ENCODE data around the gene STK32B. TPM values are rescaled to one million over a fixed set of nuclear protein-coding genes. Genes with fewer than 3 reads are reported as not detected.
"Not testable (repeated sequence)": the region's sequence is repeated elsewhere in the genome, so short reads cannot be mapped to it uniquely, and the experiment has no call there.

STK32B gene
- total RNA-seq, 1 donor from 2014 or later = 6.5 TPM

DNA sequence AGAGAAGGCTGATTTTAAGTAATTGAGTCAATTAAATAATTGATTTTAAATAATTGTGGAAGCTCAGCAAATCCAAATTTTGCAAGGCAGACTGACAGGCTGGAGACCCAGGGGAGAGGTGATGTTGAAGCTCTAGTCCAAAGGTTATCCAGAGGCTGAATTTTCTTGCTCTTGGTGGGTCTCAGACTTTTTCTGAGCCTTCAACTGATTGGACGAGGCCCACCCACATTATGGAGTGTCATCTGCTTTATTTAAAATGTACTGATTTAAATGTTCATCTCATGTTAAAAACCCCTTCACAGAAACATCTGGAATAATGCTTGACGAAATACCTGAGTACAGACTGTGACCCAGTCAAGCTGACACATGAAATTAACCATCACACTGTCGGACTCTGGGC, 20.4 kb upstream of the STK32B start:
- no peak for DNase-seq

DNA sequence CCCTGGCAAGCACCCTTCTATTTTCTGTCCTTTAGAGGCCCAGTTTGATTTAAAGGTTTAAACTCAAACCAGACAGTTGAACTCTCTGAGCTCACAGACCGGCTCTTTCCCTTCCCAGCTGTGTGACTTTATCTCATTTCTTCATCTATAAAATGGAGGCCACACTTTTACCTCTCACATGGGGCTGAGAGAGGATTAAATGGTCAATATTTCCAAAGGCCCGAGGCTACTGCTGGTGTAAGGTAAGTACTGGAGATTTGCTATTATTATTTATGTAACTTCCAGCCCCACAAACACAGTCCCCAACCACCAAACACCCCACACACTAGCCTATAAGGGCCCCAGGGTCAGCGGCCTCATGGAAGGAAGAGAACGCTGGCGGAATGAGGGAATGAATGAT, 18.5 kb upstream of the STK32B start:
- DNase-seq = no peak

DNA sequence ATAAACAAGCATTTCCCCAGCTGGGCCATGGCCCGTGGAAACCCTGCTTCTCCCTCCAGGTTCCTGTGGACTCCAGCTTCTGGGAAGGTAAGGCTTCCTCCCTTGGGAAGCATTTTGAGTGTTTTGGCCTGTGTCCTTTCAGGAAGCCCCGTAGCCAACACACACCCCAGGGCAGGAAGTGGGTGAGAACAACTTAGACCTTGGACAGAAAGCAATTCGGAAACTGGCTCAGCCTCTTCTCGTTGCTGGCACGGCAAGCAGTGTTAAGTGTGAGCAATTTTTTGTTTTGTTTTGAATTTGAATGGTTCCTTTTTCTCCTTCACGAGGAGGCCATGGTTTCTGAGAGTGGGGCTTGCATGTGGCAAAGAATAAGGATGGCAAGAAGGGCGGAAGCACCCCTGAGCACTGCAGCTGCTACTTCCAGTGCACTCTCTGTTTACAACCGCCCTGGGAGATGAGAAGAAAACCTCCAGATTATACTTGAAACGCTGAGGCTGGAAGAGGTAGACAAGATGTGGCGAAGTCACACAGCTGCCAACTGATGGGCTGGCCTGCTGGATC, 17.9 kb upstream of the STK32B start:
- no peak for DNase-seq

DNA sequence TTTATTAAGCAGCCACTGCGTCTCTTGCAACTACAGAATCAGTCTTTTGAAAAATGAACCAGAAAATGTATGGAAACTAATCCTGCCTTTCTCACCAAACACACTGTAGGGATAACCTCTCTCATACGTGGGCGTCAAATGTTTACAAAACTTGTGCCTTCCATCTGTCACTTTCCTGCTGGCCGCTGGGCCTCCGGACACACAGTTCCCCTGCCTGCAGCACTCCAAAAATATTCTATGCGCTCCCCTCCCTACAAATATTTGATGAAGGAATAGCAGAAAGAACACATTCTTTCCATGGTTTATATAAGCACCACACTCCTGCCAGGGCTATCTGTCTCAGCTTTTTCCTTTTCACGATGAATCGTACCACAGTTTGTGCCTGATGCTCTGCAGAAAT, 17.1 kb upstream of the STK32B start:
- DNase-seq = no peak

DNA sequence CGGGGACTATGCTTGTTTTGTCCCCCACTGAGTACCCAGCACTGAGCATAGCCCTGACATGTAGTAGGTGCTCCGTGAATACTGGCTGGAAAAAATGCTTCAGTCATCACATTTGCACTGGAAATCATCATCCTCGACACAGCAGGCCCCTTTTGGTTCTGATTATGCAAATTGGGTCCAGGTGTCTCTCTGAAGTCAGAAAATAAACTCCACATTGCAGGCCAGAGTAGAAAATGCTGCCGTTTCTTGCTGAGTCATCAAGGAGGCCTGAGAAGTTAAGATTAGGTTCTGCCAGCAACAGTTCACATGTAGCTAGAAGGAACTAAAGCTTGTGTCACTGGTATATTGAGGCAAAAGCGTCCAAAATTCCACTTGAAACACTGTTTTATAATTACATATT, 15.0 kb upstream of the STK32B start:
- DNase-seq = peak; percentile 54

DNA sequence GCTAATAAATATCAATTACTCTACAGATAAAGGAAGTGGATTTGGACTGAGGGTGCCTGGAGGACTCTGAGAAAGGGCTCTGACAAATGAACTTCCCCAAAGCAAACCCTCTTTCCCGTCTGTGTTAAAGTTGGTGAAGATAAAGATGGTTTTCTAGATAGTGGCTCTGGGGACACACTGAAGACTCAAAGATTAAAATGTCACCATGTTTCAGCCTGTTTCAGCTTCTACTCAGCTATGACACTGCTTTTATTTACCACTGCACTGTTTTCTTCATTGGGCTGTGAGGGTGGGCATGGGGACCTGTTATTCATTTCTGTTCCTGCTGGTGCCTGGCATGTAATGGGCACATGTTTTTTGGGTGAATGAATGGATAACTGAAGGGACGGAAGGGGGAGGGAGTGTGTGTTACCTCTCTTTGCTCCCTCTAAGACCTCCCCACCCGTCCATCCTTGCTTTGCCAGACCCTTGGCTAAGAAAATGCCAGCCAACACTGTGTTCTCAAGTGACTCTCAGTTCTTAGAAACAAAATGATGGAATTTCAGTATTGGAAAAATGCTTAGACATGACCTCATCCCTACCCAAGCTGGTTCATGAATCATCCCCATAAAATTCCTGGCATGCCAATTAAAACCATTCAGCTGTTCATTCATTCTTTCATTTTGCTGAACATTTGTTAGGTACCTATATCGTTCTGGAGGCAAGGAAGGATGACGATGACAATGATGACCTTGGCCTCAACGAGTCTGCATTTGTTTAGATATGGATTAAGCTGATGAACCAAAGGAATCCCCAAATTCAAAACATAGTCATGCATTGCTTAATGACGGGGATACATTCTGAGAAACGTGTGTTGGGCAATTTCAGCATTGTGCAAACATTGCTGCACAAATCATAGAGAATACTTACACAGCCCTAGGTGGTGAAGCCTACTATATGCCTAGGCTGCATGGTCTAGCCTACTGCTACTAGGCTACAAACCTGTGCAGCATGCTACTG, 13.4 kb upstream of the STK32B start:
- DNase-seq = peak; percentile 83

DNA sequence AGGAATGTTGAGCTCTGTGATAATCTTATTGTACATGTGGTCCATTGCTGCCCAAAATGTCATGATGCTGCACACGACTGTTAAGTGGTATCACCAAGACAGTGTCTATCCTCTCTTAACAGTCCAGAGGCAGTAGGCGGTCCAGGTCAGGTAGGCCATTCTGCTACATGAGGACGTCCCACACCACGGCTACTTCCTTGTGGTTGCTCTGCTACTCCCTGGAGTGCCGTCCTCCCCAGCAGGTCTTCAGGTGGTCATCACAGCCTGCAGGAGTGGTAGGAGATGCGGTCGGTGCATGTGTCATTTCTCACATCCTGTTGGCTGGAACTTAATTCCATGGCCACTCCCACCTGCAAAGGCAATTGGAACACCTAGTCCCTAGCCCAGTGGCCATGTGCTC, 11.5 kb upstream of the STK32B start:
- DNase-seq = no peak

DNA sequence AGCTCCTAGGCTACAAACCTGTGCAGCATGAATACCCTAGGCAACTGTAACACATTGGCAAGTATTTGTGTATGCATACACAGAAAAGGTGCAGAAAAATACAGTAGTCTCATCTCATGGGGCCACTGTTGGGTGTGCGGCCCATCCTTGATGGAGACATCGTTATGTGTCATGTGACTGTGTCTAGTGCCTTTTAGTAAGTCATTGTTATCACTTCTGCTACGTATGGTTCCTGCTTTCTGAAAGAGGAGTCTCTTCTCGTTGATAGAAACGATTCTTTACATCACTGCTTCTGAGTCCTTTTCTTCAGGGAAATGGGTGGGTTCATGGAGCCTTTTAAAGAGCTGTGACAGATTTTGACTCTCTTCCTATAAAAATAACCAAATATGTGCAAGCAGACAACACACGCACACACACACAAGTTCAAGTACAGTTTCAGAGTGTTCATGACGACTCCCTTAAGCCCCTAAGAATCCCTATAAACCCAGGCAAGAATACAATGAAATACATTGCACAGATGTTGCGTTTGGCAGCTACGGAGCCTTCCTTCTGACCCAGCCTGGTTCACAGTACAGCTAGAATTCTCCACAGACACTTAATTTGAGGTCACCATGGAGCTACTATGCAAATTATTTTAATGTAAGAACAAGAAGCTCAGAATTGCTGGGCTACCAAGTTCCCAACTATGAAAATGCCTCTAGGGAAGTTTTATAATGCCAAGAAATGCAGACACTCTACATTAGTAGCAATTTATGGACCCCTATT, 10.2 kb upstream of the STK32B start:
- peak; percentile 92 for DNase-seq

DNA sequence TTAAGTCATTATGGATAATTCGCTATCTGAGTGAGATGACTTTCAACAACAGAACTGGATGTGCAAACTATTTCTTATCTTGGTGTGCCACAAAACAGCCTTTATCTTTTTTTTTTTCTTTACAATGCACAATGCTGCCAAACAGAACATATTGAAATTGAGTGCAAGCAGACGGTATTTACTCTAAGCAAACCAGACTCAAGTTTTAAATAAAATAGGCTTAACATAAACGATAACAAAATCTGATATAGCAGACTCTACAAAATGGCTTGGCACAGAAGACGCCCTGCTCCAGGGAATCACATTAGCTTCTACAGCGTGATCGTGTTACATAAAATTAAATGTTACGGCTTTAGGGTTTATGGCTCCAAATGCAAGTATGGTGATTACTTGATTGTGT, 9.6 kb upstream of the STK32B start:
- DNase-seq = peak; percentile 74

DNA sequence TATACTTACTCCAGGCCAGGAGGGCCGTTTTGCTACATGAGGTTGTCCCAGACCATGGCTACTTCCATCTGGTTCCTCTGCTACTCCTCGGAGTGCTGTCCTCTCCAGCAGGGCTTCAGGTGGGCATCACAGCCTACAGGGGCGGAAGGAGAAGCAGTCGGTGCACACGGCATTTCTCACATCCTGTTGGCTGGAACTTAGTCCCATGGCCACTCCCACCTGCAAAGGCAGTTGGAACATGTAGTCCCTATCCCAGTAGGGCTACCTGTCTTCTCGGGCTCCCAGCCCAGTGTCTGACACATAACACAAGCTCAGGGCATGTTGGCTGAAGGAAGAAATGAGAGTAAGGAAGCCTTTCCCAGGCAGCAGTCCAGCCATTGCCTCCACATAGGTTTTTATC, 7.7 kb upstream of the STK32B start:
- DNase-seq = no peak

DNA sequence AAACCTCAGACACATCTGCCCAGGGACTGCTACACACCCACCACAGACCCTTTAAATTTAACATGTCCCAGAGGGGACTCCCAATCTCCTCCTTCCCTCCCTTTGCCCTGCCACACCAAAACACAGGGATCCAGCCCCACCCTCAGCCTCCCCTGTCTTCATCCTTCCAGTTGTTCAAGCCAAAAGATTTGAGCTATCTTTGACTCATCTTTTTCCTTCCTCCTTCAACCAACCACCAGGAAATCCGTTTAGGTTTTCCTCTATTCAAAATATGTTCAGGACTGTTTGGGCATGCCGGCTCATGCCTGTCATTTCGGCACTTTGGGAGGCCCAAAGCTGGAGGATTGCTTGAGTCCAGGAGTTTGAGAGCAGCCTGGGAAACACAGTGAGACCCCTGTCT, 6.9 kb upstream of the STK32B start:
- DNase-seq = no peak

DNA sequence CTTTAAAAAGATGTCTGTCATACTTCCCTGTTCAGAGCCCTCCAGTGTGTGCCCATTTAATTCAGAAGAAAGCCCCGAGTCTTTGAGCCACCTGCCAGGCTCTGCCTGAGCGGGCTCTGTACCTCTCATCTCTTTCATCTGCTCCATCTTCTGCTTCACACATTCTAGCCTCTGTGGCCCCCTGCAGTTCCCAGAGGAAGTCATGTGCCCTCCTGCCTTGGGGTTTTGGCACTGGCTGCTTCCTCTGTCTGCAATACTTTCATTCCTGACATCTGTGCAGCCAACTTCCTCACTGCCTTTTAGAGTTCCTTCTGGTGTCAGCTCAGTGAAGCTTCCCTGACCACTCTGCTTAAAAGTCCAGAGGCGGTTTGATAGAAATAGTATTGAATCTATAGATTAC, 6.2 kb upstream of the STK32B start:
- DNase-seq = peak; percentile 31

DNA sequence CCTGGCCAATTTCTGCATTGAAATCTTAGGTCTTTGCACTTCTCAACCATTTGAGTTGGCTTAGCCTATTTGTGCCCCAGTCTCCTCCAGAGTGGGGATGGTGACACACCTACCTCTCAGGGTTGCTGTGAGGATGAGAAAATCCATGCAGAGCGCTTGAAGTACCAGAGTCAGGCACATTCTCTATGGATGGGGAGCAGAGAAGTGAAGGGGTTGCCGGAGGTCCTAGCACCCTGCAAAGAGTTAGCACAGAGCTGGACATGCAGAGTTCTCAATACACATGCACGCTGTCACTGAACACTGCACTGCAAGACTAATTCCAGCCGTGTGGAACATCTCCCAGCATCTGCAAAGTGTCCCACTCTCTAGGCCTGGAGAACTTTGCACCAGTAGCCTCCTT, 2.6 kb upstream of the STK32B start:
- DNase-seq = no peak

DNA sequence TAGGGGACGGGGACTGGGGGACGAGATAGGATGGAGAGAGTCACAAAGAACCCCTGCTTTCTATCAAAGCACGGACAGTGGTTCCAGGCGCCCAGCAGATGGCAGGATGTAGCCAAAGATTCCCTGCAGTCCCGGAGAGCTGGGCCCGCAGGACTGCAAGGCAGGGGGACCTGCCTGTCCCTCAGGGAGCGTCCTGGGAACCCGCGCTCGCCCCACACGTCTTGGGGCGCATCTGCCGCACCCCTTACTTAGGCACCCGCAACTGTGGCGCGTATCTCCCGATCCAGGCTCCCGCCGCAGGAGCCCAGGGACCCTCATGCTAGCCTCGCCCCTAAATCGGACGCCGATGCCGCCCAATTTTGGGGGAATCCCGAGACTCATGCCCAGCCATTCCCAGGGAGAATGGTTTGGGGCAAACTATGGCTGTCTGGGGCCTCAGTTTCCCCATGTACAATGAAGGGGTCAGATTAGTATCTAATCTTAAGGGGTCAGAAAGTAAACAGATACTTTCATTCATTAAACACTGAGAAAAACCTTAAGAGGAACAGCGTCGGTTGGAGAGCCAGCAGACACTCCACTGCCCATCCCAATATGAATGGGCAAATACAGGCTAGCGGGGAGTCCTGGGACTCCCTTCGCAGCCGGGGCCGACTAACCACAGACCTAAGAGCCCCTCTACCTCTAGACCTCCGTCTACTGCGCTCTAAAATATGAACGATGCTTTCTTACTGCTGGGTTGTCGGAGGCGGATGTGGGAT, 581 bp upstream of the STK32B start:
- peak; percentile 53 for DNase-seq

DNA sequence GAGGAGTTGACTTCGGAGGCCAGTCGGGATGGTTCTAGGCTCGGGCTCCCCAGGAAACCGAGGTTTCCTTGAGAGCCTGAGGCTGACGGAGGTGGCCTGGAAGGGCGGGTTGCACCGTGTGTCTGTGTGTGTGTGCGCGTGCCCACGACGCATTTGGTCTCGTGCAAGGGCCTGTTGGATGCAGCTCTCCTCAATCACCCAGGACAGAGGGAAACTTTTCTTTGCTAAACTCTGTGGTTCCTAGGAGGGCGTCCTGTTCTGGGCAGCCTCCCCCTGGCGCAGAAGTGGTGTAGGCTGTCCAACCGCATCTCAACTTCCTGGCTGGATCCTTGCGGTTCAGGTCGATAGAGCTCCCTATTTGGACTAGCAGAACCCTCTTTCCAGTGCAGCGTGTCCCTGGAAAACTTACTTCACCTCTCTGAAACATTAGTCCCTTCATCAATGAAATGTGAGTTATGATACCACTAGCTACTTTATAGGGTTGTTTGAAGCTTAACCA, 973 bp downstream of the STK32B start:
- no peak for DNase-seq

DNA sequence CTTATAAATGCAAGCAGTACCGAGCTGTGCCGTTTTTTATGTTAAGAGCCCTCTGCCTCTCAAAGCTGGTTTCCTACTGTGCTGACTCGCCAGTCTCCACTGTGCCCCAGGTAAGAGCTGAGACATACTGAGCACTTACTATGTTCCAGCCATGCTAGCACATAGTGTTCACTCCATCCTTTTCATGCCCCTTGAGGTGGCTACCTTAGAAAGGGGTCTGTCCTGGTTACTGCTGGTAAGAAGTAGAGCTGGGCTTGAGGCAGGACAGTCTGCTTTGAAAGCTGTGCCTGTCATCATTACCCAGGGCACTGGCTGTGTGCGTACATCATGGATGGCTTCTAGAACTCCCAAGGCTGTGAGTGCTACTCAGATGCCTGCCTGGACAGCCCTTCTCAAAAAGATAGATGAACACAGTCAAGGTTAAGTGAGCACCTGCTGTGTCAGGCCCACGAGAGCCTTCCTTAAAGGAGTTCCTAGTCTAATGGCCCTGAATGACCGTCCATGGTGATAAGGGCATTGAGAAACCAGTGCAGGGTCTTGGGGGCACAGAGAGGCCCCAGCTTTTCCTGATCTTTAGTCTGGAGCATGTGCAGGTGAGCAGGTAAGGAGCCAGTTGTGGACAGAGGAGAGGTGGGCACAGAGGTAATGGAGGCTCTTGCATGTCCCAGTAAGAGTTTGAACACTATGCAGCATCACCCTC, 1.6 kb downstream of the STK32B start:
- DNase-seq = no peak

DNA sequence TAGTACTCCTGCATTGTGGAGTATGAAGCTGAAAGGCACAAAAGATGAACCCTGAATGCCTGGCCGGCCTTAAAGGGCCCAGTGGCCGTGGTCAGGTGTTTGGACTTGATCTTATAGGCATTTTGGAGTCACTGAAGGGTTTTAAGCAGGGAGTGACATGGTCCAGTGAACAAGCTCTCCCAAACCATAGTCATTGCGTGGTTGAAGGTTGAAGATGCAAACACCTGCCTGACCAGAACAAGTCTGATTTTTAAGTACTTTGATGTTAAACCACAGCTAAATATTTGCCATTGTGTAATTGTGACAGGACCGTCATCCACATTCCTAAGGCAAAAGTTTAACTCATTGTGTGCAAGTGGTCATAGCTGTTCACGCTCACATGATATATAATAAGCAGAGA, 3.3 kb downstream of the STK32B start:
- no peak for DNase-seq

DNA sequence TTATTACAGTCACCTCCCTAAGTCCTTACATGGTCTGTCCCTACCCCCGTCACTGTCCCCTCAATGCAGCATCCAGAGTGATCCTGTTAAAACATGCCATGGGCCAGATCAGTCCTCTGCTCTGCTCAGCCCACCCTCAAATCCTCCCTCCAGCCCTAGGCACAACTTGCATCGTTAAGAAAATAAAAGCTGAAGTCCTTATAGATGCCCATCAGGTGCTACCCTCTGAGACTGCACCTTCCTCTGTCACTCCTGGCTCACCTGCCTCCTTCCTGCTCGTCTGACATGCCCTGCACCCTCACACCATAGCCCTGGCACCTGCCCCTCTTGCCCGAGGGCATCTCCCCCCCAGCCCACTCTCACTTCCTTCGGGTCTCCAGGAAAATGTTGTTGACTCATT, 4.1 kb downstream of the STK32B start:
- no peak for DNase-seq

DNA sequence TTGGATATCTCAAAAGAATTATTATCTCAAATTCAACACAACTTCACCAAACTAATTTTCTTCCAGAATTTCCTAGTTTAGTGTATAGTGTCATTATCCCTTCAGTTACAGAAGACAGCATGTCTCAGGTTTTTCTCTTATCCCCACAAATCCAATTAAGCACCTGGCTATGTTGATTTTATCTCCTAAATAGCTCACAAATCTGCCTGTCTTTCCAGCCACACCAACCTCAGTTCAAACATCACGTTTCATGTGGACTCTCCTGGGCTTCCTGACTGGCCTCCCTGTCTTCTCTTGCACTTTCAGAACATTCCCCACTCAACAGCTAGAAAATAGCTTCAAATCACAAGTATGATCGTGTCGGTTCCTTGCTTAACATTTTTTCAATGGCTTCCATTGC, 14.8 kb downstream of the STK32B start:
- no peak for DNase-seq

DNA sequence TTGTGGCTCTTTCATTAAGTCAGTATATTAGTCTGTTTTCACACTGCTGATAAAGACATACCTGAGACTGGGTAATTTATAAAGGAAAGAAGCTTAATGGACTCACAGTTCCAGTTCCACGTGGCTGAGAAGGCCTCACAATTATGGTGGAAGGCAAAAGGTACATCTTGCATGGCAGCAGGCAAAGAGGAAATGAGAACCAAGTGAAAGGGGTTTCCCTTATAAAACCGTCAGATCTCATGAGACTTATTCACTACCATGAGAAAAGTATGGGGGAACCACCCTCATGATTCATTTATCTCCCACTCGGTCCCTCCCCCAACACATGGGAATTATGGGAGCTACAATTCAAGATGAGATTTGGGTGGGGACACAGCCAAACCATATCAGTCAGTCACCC, 15.7 kb downstream of the STK32B start:
- DNase-seq = not testable (repeated sequence)

DNA sequence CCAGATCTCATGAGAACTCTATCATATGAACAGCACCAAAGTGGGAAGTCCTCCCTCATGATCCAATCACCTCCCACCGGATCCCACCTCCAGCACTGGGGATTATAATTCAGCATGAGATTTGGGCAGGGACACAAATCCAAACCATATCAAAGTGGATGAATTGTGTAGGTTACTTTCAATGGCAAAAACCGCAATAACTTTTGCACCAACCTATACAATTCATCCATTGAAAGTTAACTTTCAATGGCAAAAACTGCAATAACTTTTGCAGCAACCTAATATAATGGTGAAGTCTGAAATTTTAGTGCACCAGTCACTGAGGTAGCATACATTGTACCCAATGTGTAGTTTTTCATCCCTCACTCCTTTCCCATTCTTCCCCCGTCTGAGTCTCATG, 16.6 kb downstream of the STK32B start:
- no peak for DNase-seq

DNA sequence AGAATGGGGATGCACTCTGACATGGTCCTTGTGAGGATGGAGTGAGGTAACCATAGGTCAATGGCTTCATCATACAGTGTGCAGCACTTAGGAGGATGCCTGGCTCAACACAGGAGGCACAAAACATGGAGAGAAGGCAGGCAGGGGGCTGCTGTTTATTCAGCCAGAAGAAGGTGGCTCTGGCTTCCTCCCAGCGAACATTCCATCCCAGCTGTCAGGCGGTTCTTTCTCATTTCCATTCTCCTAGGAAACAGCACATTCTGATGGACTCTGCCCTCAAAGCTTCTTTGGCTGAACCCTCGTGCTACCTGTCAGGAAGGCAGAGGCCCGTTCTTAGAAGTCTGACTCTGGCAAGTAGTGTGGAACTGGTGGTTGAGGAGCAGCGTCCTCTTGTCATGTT, 18.6 kb downstream of the STK32B start:
- DNase-seq = no peak
